GM19238 (cell line): Measurements from ENCODE around the gene MON1A.

ENCODE experiments used
- DNase-seq: peaks from one replicate; pipeline ENCODE4 v3.0.0; 2011; ENCODE audit warnings: low spot score; ENCODE audit not compliant: insufficient read length

The MON1A gene

GRCh38 chr3:49895791-49896190 lies 33.8 kb downstream of the MON1A start:
- no peak for DNase-seq

GRCh38 chr3:49889296-49889695 lies 40.3 kb downstream of the MON1A start:
- no peak for DNase-seq

GRCh38 chr3:49886922-49887265 lies 42.7 kb downstream of the MON1A start:
- DNase-seq: no peak

GRCh38 chr3:49883998-49884397 lies 45.6 kb downstream of the MON1A start:
- DNase-seq: no peak

- DNase-seq: no peak
Measured at GRCh38 chr3:49882166-49882565, 47.4 kb downstream of the MON1A start.

GRCh38 chr3:49880581-49881315 lies 48.9 kb downstream of the MON1A start:
- no peak for DNase-seq

- no peak for DNase-seq
Measured at GRCh38 chr3:49879721-49880120, 49.9 kb downstream of the MON1A start.

- no peak for DNase-seq
Measured at GRCh38 chr3:49878686-49879085, 50.9 kb downstream of the MON1A start.

GRCh38 chr3:49877716-49878115 lies 51.9 kb downstream of the MON1A start:
- DNase-seq: no peak

- no peak for DNase-seq
Measured at GRCh38 chr3:49876567-49876966, 53.0 kb downstream of the MON1A start.

- DNase-seq: no peak
Measured at GRCh38 chr3:49873623-49874022, 56.0 kb downstream of the MON1A start.

GRCh38 chr3:49872801-49873281 lies 56.8 kb downstream of the MON1A start:
- no peak for DNase-seq

GRCh38 chr3:49871531-49872153 lies 58.0 kb downstream of the MON1A start:
- DNase-seq: no peak

GRCh38 chr3:49869525-49870126 lies 60.0 kb downstream of the MON1A start, which contains the start of gene CAMKV:
CAMKV (minus strand) TSS chr3:49869906; CDS start chr3:49862388, 7,518 bp downstream.
- no peak for DNase-seq

GRCh38 chr3:49868862-49869466 lies 60.6 kb downstream of the MON1A start:
- no peak for DNase-seq

GRCh38 chr3:49867871-49868321 lies 61.7 kb downstream of the MON1A start:
- no peak for DNase-seq

- no peak for DNase-seq
Measured at GRCh38 chr3:49867400-49867799, 62.2 kb downstream of the MON1A start.

GRCh38 chr3:49865198-49865784 lies 64.3 kb downstream of the MON1A start:
- no peak for DNase-seq

GRCh38 chr3:49864505-49864904 lies 65.1 kb downstream of the MON1A start:
- DNase-seq: no peak

GRCh38 chr3:49859576-49860305 lies 69.9 kb downstream of the MON1A start:
- no peak for DNase-seq
